T-helper 2 cell treated with Interferon-gamma antibody and Interleukin-4, amounts not matched to agents 5 μg/mL and 100 μg/mL, for 36 hours (primary cell): ENCODE results near the gene AOC1.

Experiments
- DNase-seq: peaks from one replicate; pipeline ENCODE4 v3.0.0; 2021; ENCODE audit warnings: low spot score
- H3K27ac Mint-ChIP-seq: one replicate; pipeline ENCODE4 v1.8.0; 2021; ENCODE audit warnings: mild to moderate bottlenecking, mixed read lengths
- H3K27me3 Mint-ChIP-seq: one replicate; pipeline ENCODE4 v1.8.0; 2021; ENCODE audit warnings: low read depth, mixed read lengths
- H3K36me3 Mint-ChIP-seq: one replicate; pipeline ENCODE4 v1.8.0; 2021; ENCODE audit warnings: low read depth, mixed read lengths
- H3K4me1 Mint-ChIP-seq: one replicate; pipeline ENCODE4 v1.8.0; 2021; ENCODE audit warnings: low read depth, mixed read lengths
- H3K4me3 Mint-ChIP-seq: one replicate; pipeline ENCODE4 v1.8.0; 2022; ENCODE audit warnings: mild to moderate bottlenecking, moderate library complexity, mixed read lengths
- H3K9me3 Mint-ChIP-seq: one replicate; pipeline ENCODE4 v1.8.0; 2021; ENCODE audit warnings: mixed read lengths

Gene AOC1

DNA sequence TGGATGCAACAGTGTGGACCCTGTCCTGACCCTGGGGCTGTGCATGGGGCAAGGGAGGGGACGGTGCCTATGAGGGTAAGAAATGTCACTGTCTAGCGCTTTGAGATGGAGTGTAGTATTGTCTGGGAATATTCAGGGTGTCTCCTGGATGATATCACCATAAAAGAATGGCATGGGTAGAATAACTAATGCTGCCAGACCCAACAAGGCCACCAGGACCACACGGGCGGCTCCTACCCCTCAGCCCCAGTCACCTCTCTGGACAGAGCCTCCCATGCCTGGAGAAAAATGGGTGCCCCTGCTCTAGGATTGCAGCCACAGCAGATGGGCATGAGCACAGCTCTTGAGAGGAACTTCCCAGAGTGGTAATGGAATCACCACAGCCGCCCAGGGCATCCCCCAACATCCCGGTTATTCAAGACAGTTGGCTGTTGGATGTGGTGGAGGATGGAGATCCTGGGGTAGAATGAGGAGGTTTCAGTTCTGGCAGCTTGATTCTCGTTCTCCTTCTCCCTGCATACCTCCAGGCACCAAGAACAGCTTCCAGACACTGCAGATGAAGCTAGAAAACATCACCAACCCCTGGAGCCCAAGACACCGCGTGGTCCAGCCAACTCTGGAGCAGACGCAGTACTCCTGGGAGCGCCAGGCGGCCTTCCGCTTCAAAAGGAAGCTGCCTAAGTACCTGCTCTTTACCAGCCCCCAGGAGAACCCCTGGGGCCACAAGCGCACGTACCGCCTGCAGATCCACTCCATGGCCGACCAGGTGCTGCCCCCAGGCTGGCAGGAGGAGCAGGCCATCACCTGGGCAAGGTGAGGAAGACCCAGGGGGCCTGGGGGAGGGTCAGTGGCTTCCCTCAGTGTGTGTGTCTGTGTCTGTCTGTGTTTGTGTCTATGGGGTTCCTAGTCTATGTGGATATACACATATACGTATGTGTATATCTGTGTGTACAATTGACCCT, 6.2 kb downstream of the AOC1 start:
- H3K9me3 Mint-ChIP-seq = no peaks in the 10 kb centered on the region
- H3K4me1 Mint-ChIP-seq = no peaks in the 10 kb centered on the region
- no peaks in the 10 kb centered on the region for H3K36me3 Mint-ChIP-seq
- no peak overlapping the region for H3K4me3 Mint-ChIP-seq
- DNase-seq = peak; percentile 2
- no peak overlapping the region for H3K27ac Mint-ChIP-seq
- no peaks in the 10 kb centered on the region for H3K27me3 Mint-ChIP-seq

DNA sequence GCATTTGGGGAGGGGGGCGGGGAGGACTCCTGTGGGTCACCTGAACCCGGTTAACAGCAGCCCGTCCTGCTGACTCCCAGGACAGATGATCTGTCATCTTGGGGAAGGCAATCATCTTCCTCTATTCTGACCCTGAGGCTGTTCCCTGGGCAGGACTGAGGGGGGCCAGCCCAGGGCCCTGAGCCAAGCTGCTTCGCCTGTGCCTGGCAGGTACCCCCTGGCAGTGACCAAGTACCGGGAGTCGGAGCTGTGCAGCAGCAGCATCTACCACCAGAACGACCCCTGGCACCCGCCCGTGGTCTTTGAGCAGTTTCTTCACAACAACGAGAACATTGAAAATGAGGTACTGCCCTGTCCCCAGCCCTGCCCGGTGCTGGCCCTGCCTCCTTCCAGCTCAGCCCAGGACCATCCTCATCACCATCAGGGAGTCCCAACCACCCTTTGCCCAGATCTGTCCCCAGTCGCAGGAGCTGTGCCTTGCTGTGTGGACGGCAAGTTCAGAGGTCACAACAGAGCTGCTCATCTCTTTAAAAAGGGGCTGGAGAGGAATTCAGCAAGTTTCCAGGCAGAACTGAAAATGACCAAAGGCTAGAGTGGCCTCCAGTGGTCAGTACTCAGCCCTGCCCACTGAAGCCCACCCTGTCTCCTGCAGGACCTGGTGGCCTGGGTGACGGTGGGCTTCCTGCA, 8.1 kb downstream of the AOC1 start:
- Mint-ChIP-seq H3K27ac (no peak overlapping the region), H3K9me3 (no peaks in the 10 kb centered on the region), H3K4me1 (no peaks in the 10 kb centered on the region), H3K4me3 (no peak overlapping the region), H3K27me3 (no peaks in the 10 kb centered on the region), H3K36me3 (no peaks in the 10 kb centered on the region)
- peak; percentile 0 for DNase-seq

DNA sequence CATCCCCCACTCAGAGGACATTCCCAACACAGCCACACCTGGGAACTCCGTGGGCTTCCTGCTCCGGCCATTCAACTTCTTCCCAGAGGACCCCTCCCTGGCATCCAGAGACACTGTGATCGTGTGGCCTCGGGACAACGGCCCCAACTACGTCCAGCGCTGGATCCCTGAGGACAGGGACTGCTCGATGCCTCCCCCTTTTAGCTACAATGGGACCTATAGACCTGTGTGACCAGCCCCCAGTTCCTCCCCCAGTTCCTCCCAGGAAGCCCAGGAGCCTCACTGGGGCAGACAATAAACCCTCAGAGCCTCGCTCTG, 8.6 kb downstream of the AOC1 start:
- H3K4me3 Mint-ChIP-seq = no peak overlapping the region
- no peaks in the 10 kb centered on the region for H3K9me3 Mint-ChIP-seq
- DNase-seq = no peak
- no peaks in the 10 kb centered on the region for H3K27me3 Mint-ChIP-seq
- no peak overlapping the region for H3K27ac Mint-ChIP-seq
- no peaks in the 10 kb centered on the region for H3K4me1 Mint-ChIP-seq
- no peaks in the 10 kb centered on the region for H3K36me3 Mint-ChIP-seq

DNA sequence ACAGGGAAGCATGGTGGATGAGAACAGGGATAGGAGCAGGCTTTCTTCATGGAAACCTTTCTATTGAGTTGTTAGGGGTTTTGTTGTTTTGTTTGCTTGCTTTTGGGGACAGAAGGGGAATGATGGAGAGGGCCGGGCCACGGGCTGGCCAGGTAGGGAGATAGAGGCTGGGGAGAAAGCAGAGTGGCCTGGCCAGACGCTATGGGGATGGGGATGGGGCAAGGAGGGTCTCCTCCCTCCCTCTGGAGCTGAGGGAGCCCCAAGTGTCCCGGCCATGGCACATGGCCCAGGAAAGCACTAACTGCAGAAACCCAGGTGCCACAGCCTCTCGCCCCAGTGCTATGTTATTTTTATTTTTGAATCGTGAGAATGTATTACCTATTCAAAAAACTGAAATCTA, 10.0 kb downstream of the AOC1 start:
- H3K27ac Mint-ChIP-seq = no peak overlapping the region
- H3K27me3 Mint-ChIP-seq = peaks cover 5% of the 10 kb centered on the region
- DNase-seq = peak; percentile 0
- no peaks in the 10 kb centered on the region for H3K9me3 Mint-ChIP-seq
- no peaks in the 10 kb centered on the region for H3K36me3 Mint-ChIP-seq
- H3K4me1 Mint-ChIP-seq = no peaks in the 10 kb centered on the region
- H3K4me3 Mint-ChIP-seq = no peak overlapping the region

DNA sequence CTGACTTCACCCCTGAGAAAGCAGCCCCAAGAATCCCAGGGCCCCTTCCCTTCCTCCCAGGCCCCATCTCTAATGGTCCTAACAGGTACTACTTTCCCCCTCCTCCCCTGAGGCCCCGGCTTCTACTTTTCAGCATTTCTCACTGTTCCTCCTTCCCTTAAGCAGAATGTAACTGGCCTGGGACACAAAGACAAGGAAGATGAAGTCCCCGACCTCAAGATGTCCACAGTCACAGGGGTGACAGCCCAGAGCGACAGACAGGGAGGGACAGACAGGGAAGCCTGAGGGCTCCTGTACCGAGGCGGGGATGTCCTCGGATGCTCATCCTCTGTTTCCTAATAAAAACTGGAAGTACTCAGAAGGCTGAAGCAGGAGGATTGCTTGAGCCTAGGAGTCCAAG, 11.6 kb downstream of the AOC1 start:
- peaks cover 15% of the 10 kb centered on the region for H3K27me3 Mint-ChIP-seq
- no peaks in the 10 kb centered on the region for H3K9me3 Mint-ChIP-seq
- no peaks in the 10 kb centered on the region for H3K4me1 Mint-ChIP-seq
- peak; percentile 1 for DNase-seq
- H3K27ac Mint-ChIP-seq = no peak overlapping the region
- H3K36me3 Mint-ChIP-seq = no peaks in the 10 kb centered on the region
- H3K4me3 Mint-ChIP-seq = no peak overlapping the region

DNA sequence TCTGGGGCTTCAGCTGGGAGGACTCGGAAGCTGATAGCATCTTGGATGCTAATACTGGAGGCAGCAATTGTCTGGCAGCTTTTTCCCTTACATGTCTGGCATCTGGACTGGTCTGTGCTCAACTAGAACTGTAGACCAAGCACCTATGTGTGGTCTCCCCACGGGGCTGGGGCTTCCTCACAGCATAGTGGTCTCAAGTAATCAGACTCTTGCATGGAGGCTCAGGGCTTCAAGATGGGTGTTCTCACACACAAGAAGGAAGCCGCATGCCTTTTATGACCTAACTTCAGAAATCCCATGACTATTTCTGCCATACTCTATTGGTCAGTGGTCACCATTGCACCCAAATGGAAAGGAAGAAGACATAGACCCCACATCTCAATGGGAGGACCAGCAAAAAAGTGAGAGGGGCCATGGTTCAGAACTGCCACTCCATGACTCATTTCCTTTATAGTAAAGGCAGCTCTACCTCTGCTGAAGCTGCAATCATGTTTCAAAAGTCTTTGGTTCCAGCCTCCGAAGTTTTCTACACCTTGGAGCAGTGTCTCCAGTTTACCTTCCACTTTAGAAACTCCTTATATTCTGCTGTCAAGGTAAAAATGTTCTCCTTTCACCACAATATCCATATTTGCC, 14.7 kb downstream of the AOC1 start:
- Mint-ChIP-seq H3K9me3 (peaks cover 9% of the 10 kb centered on the region), H3K4me1 (no peaks in the 10 kb centered on the region), H3K27ac (no peak overlapping the region), H3K36me3 (no peaks in the 10 kb centered on the region), H3K4me3 (no peak overlapping the region), H3K27me3 (peaks cover 27% of the 10 kb centered on the region)
- DNase-seq = no peak

DNA sequence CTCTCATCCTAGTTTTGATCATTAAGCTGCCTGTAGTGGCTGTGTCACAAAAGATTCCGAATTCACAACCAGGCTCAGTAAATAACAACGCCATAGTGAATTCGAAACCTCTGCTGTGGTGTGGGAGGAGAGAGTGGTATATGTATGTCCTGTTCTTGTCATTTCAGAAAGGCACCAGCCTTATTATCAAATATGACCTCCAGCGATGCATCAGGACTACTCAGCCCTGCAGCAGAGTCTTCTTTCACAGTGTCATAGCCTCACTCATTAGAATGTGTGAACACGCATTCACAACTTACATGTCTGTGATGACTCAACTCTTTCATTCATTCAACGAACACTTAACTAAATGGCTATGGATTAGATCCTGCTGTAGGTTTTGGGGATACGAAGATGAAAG, 15.3 kb downstream of the AOC1 start:
- H3K27me3 Mint-ChIP-seq = peaks cover 28% of the 10 kb centered on the region
- no peak for DNase-seq
- peaks cover 9% of the 10 kb centered on the region for H3K9me3 Mint-ChIP-seq
- no peaks in the 10 kb centered on the region for H3K4me1 Mint-ChIP-seq
- H3K4me3 Mint-ChIP-seq = no peak overlapping the region
- H3K36me3 Mint-ChIP-seq = no peaks in the 10 kb centered on the region
- H3K27ac Mint-ChIP-seq = no peak overlapping the region

DNA sequence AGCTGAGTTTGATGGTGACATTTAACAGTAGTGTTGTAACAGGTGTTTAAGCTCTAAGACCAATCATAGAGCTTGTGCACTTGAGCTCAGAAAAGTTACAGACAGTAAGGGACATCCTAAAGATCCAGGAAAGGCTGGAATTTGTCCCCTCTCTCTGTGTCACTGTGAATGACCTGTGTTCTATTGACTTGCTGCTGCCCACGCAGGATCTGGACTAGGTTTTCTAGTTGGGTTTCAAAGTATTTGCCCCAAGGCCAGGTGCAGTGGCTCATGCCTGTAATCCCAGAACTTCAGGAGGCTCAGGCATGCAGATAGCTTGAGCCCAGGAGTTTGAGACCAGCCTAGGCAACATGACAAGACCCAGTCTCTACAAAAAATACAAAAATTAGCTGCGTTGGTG, 17.1 kb downstream of the AOC1 start:
- DNase-seq = no peak
- H3K27me3 Mint-ChIP-seq = peaks cover 40% of the 10 kb centered on the region
- H3K4me1 Mint-ChIP-seq = no peaks in the 10 kb centered on the region
- no peak overlapping the region for H3K27ac Mint-ChIP-seq
- H3K4me3 Mint-ChIP-seq = no peak overlapping the region
- H3K9me3 Mint-ChIP-seq = peaks cover 9% of the 10 kb centered on the region
- no peaks in the 10 kb centered on the region for H3K36me3 Mint-ChIP-seq

DNA sequence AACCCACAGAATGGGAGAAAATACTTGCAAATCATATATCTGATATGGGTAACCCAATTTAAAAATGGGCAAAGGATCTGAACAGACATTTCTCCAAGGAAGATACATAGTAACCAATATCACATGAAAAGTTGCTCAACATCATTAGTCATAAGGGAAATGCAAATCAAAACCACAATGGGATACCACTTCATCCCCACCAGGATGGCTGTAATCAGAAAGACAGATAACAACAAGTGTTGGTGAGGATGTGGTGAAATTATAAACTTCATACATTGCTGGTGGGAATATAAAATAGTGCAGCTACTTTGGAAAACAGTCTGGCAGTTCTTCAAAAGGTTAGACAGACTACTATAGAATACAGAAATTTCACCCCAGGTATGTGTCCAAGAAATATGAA, 19.3 kb downstream of the AOC1 start:
- Mint-ChIP-seq H3K4me1 (no peaks in the 10 kb centered on the region), H3K36me3 (no peaks in the 10 kb centered on the region), H3K4me3 (no peak overlapping the region), H3K27me3 (peaks cover 48% of the 10 kb centered on the region), H3K9me3 (peaks cover 9% of the 10 kb centered on the region), H3K27ac (no peak overlapping the region)
- no peak for DNase-seq

DNA sequence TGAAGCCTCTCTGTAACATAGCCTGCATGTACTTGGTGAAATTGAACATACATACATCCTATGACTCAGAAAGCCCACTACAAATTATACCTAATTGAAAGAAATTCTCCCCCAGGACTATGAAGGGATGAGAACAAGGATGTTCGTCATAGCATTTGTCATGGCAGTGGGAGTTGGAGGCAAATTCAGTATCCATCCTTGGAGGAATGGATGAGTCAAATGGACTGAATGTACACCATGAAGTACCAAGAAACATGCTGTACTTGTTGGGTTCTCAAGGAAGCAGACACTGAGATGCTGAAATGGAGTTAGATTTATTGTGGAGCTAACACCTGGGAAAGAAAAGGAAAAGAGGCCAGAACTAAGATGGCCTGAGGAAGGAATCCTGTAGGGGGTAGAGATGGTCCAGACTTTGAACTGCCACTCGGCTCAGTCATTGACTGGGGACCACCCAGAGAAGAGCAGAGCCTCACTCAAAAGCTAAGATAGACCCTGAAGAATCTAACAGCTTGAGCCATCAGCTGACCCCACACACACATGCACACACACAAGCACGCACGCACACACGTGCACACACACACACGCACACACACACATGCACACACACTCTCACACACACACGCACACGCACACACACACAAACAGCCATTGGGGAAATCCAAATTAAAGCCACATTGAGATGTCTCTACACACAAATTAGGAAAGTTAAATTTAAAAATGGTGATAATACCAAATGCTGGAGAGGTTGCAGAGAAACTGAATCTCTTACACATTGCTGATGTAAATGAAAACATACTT, 22.3 kb downstream of the AOC1 start:
- Mint-ChIP-seq H3K27ac (no peak overlapping the region), H3K36me3 (no peaks in the 10 kb centered on the region), H3K4me3 (no peak overlapping the region), H3K9me3 (peaks cover 9% of the 10 kb centered on the region), H3K27me3 (peaks cover 40% of the 10 kb centered on the region), H3K4me1 (peaks cover 2% of the 10 kb centered on the region)
- DNase-seq = no peak

DNA sequence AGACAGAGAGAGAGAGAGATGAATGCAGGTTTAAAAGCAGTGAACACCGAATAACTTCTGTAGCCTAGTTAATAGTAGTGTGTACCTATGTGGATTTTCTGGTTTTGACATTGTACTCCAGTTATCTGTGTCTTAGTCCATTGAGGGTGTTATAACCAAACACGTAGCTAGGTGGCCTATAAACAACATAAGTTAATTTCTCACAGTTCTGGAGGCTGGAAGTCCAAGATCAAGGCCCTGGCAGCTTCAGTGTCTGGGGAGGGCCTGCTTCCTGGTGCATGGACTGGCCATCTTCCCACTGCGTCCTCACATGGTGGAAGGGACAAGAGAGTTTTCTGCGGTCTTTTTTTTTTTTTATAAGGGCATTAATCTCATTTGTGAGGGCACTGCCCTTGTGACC, 23.5 kb downstream of the AOC1 start:
- peaks cover under 1% of the 10 kb centered on the region for H3K36me3 Mint-ChIP-seq
- H3K9me3 Mint-ChIP-seq = peaks cover 21% of the 10 kb centered on the region
- peaks cover 2% of the 10 kb centered on the region for H3K4me1 Mint-ChIP-seq
- DNase-seq = no peak
- H3K27ac Mint-ChIP-seq = no peak overlapping the region
- H3K27me3 Mint-ChIP-seq = peaks cover 46% of the 10 kb centered on the region
- H3K4me3 Mint-ChIP-seq = no peak overlapping the region

DNA sequence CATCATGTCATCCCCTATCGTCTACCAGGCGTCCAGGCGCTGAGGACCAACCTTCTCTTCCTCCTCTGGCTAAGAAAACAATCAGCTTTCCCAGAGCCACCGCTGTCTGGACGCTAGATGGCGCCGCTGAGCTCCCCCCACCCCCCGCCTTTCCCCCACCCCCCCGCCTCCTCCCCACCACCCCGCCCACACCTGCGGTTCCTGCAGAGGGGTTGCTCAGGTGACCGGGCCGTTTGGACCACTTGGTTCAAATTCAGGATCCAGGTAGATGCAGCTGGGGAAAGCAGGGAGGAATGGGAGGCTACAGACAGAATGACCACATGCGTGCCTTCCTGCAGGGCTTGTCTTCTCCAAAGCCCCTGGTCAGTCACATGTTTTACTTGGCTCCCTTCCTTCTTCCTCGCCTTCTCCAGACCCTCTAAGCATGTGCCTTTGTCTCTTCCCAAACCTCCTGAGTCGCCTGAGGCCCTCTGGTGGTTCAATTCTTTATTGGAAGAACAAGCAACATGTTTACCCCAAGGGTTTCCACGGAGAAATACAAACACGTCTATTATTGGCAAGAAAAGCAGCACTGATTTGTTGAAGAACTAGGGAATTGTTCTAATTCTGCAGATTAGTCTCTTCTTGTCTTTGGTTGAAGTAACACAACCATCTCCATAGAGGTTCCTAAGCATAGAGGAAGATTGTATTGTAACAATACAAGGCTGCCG, 24.7 kb downstream of the AOC1 start:
- Mint-ChIP-seq H3K4me1 (peaks cover 2% of the 10 kb centered on the region), H3K36me3 (peaks cover 4% of the 10 kb centered on the region), H3K4me3 (no peak overlapping the region), H3K27ac (no peak overlapping the region), H3K27me3 (peaks cover 42% of the 10 kb centered on the region), H3K9me3 (peaks cover 21% of the 10 kb centered on the region)
- no peak for DNase-seq

DNA sequence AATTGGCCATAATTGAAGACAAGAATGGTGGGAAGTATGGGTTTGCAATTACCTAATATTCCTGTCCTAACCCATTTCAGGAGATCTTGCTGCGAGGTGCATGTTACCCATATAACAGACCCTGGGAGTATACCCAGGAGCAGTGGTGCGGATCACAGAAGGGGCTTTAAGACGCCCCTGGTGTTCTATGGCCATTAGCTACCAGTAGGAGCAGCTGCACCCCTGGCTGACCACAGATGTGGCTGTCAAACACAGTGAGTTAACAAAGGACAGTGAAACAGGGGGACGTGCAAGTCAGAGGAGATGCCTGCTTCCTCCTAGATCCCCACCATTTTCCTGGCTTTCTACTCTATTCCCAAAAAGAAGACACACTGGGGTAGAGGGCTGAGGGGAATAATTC, 25.2 kb downstream of the AOC1 start:
- DNase-seq = no peak
- peaks cover 45% of the 10 kb centered on the region for H3K27me3 Mint-ChIP-seq
- H3K36me3 Mint-ChIP-seq = peaks cover 4% of the 10 kb centered on the region
- H3K9me3 Mint-ChIP-seq = peaks cover 20% of the 10 kb centered on the region
- H3K4me1 Mint-ChIP-seq = peaks cover 2% of the 10 kb centered on the region
- H3K27ac Mint-ChIP-seq = no peak overlapping the region
- no peak overlapping the region for H3K4me3 Mint-ChIP-seq
